Calu3 (cell line): ENCODE results near the gene C2CD3. TPM values are rescaled to one million over a fixed set of nuclear protein-coding genes. Genes with fewer than 3 reads are reported as not detected.

ENCODE experiments used
- BruUV-seq: library from RNA; stranded (reverse); fragments of 400-500 nt; replicated peaks from 2 replicates; lab custom pipeline; 2021; lab: Mats Ljungman, UMichigan
- CTCF ChIA-PET: fragments of 300-600 bp; sonication (Branson Sonifier 250); formaldehyde crosslinking; loops from one replicate; lab custom pipeline; 2022; ENCODE audit warnings: antibody characterized with exemption; lab: Charles Lee
- DNase-seq: peaks from one replicate; pipeline ENCODE4 v3.0.0; 2022
- H3K27ac Mint-ChIP-seq: one replicate; pipeline ENCODE4 v1.8.0; 2022; ENCODE audit warnings: mixed read lengths; ENCODE audit not compliant: unreplicated experiment
- H3K27me3 Mint-ChIP-seq: one replicate; pipeline ENCODE4 v1.8.0; 2022; ENCODE audit warnings: mixed read lengths; ENCODE audit not compliant: unreplicated experiment
- H3K36me3 Mint-ChIP-seq: one replicate; pipeline ENCODE4 v1.8.0; 2022; ENCODE audit warnings: mild to moderate bottlenecking, moderate library complexity, mixed read lengths; ENCODE audit not compliant: insufficient read depth, unreplicated experiment
- H3K4me1 Mint-ChIP-seq: one replicate; pipeline ENCODE4 v1.8.0; 2022; ENCODE audit warnings: mild to moderate bottlenecking, low read depth, mixed read lengths; ENCODE audit not compliant: unreplicated experiment
- H3K4me3 Mint-ChIP-seq: one replicate; pipeline ENCODE4 v1.8.0; 2022; ENCODE audit warnings: mild to moderate bottlenecking, low read depth, moderate library complexity, mixed read lengths; ENCODE audit not compliant: unreplicated experiment
- H3K9me3 Mint-ChIP-seq: one replicate; pipeline ENCODE4 v1.8.0; 2022; ENCODE audit warnings: low read depth, mixed read lengths; ENCODE audit not compliant: unreplicated experiment
- CTCF ChIP-seq: fragments of 200-600 bp; IDR thresholded peaks from one replicate; pipeline ENCODE4 v1.8.0; 2022; ENCODE audit warnings: antibody characterized with exemption; ENCODE audit not compliant: unreplicated experiment
- intact Hi-C: fragments of 100-400 bp; cut with micrococcal nuclease; formaldehyde crosslinking; loops from one replicate; pipeline ENCODE4 v1.10.0; 2022; ENCODE audit not compliant: unreplicated experiment
- total RNA-seq: library from RNA; stranded (reverse); gene quantifications from 2 replicates; pipeline ENCODE4 v1.2.3, GENCODE V29; 2022

The C2CD3 gene
- total RNA-seq, 1 experiment from 2014 or later = 26.9 TPM

- Mint-ChIP-seq H3K4me1 (peaks cover 9% of the 10 kb centered on the region), H3K9me3 (no peaks in the 10 kb centered on the region), H3K27me3 (no peaks in the 10 kb centered on the region), H3K36me3 (no peaks in the 10 kb centered on the region), H3K27ac (no peak overlapping the region), H3K4me3 (no peak overlapping the region)
- BruUV-seq = no TSS peak
- TF ChIP-seq CTCF = no peak
- CTCF ChIA-PET = no interaction called here
- DNase-seq = no peak
- intact Hi-C loops = loop anchor here (2.0 to 10.0 kb wide), 2 partner anchors 127 to 211 kb away; partner anchors contain the start of genes C2CD3 and PPME1
Observed at GRCh38 chr11:73963861-73964260, 206.9 kb downstream of the C2CD3 start.

Other genes with a start within 250 kb of the C2CD3 start
- gene DNAJB13, start 220.0 kb downstream of the C2CD3 start, total RNA-seq = 0.50 and 1.1 TPM in 2 replicates
- gene UCP2, start 188.2 kb downstream of the C2CD3 start, total RNA-seq = 14.7 and 16.6 TPM in 2 replicates
- 1.9 and 3.4 TPM in 2 replicates for gene UCP3, start 161.9 kb downstream of the C2CD3 start, total RNA-seq
- 48.0 and 55.0 TPM in 2 replicates for gene PPME1, start 287 bp upstream of the C2CD3 start, total RNA-seq
- not detected in 2 replicates for gene P4HA3, start 140.6 kb upstream of the C2CD3 start, total RNA-seq
- 7.2 and 8.7 TPM in 2 replicates for gene PGM2L1, start 227.4 kb upstream of the C2CD3 start, total RNA-seq